ENCODE data around the gene CAPN12.

GRCh38 chr19:38713865-38714264 lies 30.4 kb downstream of the CAPN12 start:
- no peak for TF ChIP-seq CTCF (IDR thresholded peaks at IDR 0.05; ENCODE audit: low read depth, low read length)
- no peak for TF ChIP-seq EZH2phosphoT487 (IDR thresholded peaks at IDR 0.05; ENCODE audit: low read depth)
